Measurements from ENCODE around the gene MST1R.

DNA sequence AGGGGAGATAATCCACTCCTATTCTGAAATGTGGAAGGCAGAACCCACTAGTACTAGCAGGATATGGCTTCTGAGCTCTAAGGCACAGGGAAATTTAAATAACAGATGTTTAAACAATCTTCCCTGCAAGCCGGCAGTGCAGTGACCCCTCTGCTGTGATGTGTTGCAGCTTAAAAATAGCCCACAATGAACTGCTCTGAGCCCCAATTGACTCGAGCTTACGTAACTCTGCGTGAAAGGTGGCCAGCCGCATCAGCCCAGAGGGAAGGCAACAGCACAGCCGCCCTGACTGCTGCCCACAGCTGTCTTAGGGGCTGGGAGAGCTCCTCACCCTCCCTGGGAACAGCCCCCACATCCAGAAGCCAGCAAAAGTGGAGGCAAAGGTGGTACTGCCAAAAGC is 21.5 kb downstream of the MST1R start:
- no peak for TF ChIP-seq TCF4 (CRISPR knock-in tag; IDR thresholded peaks at IDR 0.05; ENCODE audit: borderline replicate concordance)
- no peak for TF ChIP-seq RARB (CRISPR knock-in tag; IDR thresholded peaks at IDR 0.05)
- no peak for TF ChIP-seq ZFP3 (CRISPR knock-in tag; IDR thresholded peaks at IDR 0.05)
- TF ChIP-seq, protein P1, sequence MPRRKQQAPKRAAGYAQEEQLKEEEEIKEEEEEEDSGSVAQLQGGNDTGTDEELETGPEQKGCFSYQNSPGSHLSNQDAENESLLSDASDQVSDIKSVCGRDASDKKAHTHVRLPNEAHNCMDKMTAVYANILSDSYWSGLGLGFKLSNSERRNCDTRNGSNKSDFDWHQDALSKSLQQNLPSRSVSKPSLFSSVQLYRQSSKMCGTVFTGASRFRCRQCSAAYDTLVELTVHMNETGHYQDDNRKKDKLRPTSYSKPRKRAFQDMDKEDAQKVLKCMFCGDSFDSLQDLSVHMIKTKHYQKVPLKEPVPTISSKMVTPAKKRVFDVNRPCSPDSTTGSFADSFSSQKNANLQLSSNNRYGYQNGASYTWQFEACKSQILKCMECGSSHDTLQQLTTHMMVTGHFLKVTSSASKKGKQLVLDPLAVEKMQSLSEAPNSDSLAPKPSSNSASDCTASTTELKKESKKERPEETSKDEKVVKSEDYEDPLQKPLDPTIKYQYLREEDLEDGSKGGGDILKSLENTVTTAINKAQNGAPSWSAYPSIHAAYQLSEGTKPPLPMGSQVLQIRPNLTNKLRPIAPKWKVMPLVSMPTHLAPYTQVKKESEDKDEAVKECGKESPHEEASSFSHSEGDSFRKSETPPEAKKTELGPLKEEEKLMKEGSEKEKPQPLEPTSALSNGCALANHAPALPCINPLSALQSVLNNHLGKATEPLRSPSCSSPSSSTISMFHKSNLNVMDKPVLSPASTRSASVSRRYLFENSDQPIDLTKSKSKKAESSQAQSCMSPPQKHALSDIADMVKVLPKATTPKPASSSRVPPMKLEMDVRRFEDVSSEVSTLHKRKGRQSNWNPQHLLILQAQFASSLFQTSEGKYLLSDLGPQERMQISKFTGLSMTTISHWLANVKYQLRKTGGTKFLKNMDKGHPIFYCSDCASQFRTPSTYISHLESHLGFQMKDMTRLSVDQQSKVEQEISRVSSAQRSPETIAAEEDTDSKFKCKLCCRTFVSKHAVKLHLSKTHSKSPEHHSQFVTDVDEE (CRISPR knock-in tag; IDR thresholded peaks at IDR 0.05): no peak
- no peak for TF ChIP-seq ZFP30 (CRISPR knock-in tag; IDR thresholded peaks at IDR 0.05)
- TF ChIP-seq ISL1 (CRISPR knock-in tag; IDR thresholded peaks at IDR 0.05): no peak
- no peak for TF ChIP-seq GLIS3 (CRISPR knock-in tag; IDR thresholded peaks at IDR 0.05)
- TF ChIP-seq ARNTL (CRISPR knock-in tag; IDR thresholded peaks at IDR 0.05; ENCODE audit: borderline replicate concordance, low read depth): no peak
- TF ChIP-seq, protein P2, sequence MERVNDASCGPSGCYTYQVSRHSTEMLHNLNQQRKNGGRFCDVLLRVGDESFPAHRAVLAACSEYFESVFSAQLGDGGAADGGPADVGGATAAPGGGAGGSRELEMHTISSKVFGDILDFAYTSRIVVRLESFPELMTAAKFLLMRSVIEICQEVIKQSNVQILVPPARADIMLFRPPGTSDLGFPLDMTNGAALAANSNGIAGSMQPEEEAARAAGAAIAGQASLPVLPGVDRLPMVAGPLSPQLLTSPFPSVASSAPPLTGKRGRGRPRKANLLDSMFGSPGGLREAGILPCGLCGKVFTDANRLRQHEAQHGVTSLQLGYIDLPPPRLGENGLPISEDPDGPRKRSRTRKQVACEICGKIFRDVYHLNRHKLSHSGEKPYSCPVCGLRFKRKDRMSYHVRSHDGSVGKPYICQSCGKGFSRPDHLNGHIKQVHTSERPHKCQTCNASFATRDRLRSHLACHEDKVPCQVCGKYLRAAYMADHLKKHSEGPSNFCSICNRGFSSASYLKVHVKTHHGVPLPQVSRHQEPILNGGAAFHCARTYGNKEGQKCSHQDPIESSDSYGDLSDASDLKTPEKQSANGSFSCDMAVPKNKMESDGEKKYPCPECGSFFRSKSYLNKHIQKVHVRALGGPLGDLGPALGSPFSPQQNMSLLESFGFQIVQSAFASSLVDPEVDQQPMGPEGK (CRISPR knock-in tag; IDR thresholded peaks at IDR 0.05; ENCODE audit: borderline replicate concordance): no peak
- TF ChIP-seq ZC3H10 (CRISPR knock-in tag; IDR thresholded peaks at IDR 0.05): no peak
